GM03348 (cell line): ENCODE measurements around the gene DPP8.

Source experiments
- DNase-seq: peaks from one replicate; pipeline ENCODE4 v3.0.0; 2012; ENCODE audit warnings: low spot score

Gene DPP8

DNA sequence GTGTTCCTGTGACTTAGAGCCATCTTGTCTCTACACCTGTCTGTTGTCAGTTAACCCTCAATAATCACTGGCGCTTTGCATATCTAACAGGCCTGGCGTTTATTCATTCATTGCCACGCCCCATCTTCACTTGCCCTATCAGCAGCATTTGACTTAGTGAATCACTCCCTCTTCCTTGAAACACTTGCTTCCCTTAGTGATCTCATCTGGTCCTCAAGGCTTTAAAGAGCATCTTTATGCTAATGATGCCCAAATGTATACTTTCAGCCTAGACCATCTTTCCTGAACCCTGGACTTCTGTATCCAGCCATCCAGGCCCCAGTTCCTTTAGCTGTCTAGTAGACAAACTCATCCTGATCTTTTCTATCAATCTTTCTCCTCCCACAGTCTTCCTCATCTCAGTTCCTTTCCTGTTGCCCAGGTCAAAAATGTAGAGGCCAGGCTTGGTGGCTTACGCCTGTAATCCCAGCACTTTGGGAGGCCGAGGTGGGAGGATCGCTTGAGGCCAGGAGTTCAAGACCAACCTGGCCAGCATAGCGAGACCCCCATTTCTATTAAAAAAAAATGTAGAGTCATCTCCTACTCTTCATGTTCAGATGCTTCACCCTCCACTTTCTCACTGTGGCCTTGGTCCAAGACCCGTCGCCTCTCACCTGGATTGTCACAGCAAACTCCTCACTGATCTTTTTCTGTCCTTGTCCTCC, 93.4 kb downstream of the DPP8 start:
- no peak for DNase-seq

- DNase-seq: no peak
Observed at GRCh38 chr15:65423150-65423975, 94.1 kb downstream of the DPP8 start.

- DNase-seq: no peak
Observed at GRCh38 chr15:65421360-65422215, 95.9 kb downstream of the DPP8 start.

DNA sequence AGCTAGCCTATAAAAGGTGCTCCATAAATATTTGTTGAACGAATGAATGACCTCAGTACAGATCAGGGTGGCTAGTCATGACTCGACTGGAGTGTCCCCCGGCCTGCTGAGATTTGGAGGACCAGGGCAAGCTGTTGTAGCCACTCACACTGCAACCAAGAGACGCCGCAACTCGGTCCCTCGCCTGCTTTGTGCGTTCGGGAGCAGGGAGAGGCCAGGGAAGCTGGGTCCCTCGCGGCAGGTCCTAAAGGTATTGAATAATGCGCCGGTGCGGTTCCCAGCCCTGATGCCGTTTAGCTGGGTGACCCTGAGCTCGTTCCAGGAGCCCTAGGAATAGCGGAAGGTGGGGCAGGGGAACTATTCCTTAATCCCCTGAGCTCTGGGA, 96.5 kb downstream of the DPP8 start:
- DNase-seq: no peak

- no peak for DNase-seq
Observed at GRCh38 chr15:65418596-65418995, 98.9 kb downstream of the DPP8 start.

DNA sequence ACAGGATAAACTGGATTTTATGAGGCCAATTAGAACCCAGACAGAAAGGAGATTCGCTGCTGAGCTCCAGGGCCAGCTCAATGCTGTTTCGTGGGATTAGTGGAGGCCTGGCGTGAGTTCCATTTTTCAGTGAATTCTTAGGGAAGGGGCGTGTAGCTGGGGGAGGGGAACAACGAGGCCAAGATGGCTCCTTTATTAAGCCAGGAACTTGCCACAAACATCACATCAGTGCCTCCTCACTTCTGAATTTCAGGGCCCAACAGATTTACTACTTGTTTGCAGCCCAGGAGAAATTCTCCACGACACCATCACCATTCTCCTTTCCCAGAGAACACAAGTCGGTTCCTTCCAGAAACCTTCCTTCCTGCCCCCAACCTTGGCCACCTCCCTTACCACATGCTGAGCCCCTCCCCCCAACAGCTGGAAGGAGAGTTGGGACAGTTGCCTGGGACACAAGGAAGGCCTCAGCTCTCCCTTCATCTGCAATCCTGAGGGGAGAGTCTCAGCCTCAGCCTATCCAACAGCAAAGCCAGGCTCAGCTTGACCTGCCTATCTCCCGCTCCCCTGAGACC, 100.6 kb downstream of the DPP8 start:
- no peak for DNase-seq

GRCh38 chr15:65414841-65415621, 102.5 kb downstream of the DPP8 start:
- DNase-seq: no peak

DNA sequence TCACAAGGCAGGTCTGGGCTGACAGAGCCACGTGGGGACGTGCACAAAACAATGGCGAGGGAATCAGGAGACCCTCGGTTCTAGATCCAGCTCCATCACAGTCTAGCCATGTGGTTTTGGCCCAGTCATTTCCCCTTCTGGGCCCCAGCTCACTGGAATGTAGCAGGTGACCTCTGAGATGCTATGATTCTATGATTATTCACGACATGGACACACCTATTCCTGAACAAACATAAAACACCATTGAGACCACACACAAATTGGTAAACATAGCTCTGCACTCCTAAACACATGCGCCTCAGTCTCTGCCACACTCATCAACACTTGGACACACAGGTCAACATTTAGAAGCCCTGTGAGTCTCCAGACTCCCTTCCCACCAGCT, 103.7 kb downstream of the DPP8 start:
- no peak for DNase-seq

DNA sequence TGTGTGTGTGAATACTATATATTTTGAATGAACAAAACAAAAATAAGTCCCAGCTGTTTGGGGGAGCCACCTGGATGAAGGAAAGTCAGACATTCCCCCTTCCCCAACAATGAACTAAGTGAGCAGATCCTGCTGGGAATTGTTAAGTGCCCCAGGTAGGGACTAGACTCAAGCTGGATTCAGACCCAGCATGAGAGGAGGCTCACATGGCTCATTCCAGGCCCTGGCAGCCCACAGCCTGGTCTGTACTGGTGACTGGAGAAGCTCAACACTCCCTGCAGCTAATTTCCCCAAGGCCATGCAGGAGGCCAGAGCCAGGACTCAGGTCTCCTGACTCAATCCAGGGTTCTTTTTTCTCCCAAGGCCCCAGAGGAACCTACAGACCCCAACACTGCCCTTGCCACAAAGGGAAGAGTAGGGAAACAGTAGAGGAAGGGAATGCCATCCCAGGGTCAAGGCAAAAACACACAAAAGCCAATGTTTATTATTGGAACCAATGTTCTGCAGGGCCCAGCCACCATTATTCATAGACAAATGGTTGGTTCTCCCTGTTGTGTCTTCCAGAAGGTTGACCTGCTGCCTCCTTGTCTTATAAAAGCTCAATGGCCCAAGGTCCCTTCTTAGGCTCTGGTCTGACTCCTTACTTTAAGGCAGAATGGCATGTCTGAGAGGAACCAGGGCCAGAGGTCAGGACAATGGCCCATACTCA, 104.3 kb downstream of the DPP8 start:
- no peak for DNase-seq

DNA sequence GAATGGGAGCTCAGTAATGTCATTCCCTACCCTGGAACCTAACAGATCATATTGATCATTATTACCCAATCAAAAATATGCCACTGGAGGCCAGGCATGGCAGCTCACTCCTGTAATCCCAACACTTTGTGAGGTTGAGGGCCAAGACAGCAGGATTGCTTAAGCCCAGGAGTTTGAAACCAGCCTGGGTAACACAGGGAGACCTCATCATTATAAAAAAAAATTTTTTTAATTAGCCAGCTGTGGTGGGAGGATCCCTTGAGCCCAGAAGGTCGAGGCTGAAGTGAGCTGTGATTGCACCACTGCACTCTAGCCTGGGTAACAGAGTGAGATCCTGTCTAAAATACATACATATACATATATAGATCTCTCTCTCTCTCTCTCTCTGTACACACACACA, 104.9 kb downstream of the DPP8 start:
- DNase-seq: no peak

DNA sequence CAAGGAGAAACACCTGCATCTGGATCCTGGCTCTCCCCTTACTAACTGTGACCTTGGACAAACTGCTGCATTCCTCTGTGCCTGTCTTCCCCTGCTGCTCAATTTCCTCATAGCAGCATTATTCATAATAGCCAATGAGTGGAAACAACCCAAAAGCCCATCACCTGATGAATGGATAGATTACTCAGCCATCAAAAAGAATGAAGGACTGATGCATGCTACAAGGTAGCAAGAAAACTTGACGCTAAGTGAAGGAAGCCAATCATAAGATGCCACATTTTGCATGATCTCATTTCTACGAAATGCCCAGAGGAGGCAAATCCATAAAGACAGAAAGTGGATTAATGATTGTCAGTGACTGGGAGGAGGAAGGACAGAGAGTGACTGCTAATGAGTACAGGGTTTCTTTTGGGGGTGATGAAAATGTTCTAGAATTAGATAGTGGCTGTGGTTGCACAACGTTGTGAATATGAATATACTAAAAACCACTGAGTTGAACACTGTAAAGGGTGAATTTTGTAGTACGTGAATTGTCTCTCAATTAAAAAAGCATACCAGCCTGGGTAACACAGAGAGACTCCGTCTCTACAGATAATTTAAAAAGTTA, 105.9 kb downstream of the DPP8 start:
- no peak for DNase-seq

GRCh38 chr15:65410972-65411371, 106.5 kb downstream of the DPP8 start:
- DNase-seq: no peak

- DNase-seq: no peak
Observed at GRCh38 chr15:65410036-65410435, 107.5 kb downstream of the DPP8 start.

DNA sequence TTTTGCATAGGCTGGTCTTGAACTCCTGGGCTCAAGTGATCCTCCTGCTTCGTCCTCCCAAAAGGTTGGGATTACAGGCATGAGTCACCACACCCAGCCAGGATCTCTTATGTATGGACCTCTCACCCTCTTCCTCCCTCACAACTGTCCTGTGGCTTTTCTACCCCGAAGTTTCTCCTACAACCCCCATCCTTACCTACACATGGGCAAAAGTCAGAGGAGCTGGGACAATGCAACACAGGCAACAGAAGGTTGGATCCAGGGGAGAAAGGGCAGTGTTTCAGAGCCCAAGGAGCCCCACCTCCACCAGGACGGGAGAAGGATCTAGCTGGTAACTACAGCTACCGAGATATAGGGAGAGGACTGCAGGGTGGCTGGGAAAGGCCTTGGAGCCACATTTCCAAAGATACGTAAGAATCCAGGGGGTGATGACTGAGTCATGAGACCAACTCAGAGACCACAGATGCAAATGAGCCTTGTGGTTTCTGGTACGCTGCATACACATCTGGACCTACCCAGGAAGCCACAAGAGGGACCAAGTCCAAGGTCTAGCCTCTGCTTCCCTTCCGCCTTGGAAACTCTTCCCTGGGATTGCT, 108.4 kb downstream of the DPP8 start:
- DNase-seq: peak; percentile 87

DNA sequence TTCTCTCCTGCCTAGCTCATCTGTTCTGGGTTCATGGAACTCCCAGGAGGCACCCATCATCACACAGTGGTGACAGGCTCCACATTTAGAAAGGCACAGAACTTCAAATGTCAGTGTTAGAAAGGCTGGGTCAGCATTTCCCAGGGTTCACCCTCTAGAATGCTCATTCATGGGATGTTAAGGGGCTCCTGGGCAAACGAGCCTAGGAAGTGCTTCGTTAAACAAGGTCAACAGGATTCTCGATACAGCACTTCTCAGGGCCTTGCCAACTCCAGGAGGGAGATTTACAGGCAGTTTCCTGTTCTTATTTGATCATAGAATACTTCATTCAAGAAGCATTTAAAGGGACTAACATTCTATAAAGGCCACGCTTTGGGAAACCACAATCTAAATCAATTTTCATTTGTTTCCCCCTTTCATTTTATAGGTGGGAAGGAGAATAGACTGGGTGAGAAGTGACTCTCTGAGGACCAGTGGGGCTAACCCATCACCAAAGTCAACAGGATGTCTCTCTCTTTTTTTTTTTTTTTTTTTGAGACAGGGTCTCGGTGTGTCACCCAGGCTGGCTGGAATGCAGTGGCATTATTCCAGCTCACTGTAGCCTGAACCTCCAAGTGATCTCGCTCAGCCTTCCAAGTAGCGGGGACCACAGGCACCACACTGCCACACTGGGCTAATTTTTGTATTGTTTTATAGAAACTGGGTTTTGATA, 109.0 kb downstream of the DPP8 start:
- DNase-seq: no peak

- no peak for DNase-seq
Observed at GRCh38 chr15:65406424-65407000, 111.0 kb downstream of the DPP8 start.

GRCh38 chr15:65405791-65406423, 111.6 kb downstream of the DPP8 start:
- DNase-seq: no peak

DNA sequence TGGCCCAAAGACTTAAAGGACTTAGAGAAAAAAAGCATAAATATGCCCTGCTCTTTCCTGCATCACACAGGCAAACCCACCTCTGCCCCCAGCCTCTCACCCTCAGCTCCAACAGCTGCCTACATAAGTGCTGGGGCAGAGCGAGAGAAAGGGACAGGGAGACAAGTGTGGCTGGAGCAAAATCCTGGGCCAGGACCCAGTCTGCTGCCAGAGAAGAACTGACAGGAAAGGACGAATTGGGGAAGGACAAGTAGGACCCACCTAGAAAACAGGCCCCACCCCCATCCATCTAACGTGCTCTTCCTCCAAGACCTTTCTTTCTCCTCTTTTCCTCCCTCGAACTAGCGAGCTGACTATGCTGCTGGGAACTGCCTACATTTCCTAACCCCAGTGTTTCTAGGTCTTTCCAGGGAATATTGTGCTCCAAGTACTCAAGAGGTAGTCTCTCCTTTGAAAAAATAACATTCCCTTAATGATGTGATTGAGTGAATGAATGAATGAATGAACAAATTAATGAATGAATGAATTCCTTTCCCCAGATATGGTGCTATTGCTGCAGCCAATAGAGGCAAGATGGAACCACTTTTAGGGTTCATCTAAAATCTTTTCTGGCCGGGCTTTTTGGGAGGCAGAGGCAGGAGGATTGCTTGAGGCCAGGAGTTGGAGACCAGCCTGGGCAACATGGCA, 113.2 kb downstream of the DPP8 start:
- no peak for DNase-seq
